Keratinocyte (primary cell): ENCODE data around the gene UTF1. TPM values are rescaled to one million over a fixed set of nuclear protein-coding genes. Genes with fewer than 3 reads are reported as not detected.

ENCODE experiments used
- DNase-seq: peaks from one replicate; pipeline ENCODE4 v3.0.0-alpha.2; 2011; ENCODE audit warnings: low read depth, missing footprints, low spot score
- FAIRE-seq: peaks from 2 replicates; lab custom pipeline; 2011; peaks lifted over from hg19 to GRCh38; lab: Jason Lieb, UNC
- H2AFZ ChIP-seq: 2 replicates; pipeline ENCODE4 v1.6.0; 2012; ENCODE audit warnings: low read length, control low read depth, inconsistent platforms; ENCODE audit not compliant: control insufficient read depth
- H3K27ac ChIP-seq: 2 replicates; pipeline ENCODE4 v1.5.1; 2011; ENCODE audit warnings: low read length; ENCODE audit not compliant: control insufficient read depth, insufficient read depth
- H3K27me3 ChIP-seq: 3 replicates; pipeline ENCODE4 v1.6.0; 2011; ENCODE audit warnings: low read length; ENCODE audit not compliant: control insufficient read depth, insufficient read depth; ENCODE audit errors: extremely low read depth
- H3K36me3 ChIP-seq, 2 experiments: 2 replicates in 1 of 2; 3 replicates in 1 of 2; pipeline ENCODE4 v1.5.1; 2011; ENCODE audit warnings: low read length in 2 of 2, mild to moderate bottlenecking in 1 of 2; ENCODE audit not compliant: control insufficient read depth in 2 of 2, insufficient read depth in 2 of 2; ENCODE audit errors: extremely low read depth in 1 of 2
- H3K4me1 ChIP-seq: 3 replicates; pipeline ENCODE4 v1.5.1; 2011; ENCODE audit warnings: low read length; ENCODE audit not compliant: control insufficient read depth, insufficient read depth; ENCODE audit errors: extremely low read depth
- H3K4me2 ChIP-seq: 3 replicates; pipeline ENCODE4 v1.6.0; 2011; ENCODE audit warnings: low read depth, low read length; ENCODE audit not compliant: control insufficient read depth, insufficient read depth; ENCODE audit errors: extremely low read depth
- H3K4me3 ChIP-seq, 3 experiments: fragments of 200-600 bp in 1 of 3; sonication (generic) in 1 of 3; 2 replicates in 2 of 3; 3 replicates in 1 of 3; pipeline ENCODE4 v1.5.1; 2011 to 2016; ENCODE audit warnings: low read length in 3 of 3, mild to moderate bottlenecking in 3 of 3, control low read depth in 2 of 3, inconsistent platforms in 1 of 3, low read depth in 1 of 3, mixed read lengths in 1 of 3, mixed run types in 1 of 3, moderate library complexity in 1 of 3; ENCODE audit not compliant: control insufficient read depth in 2 of 3, insufficient read depth in 2 of 3; ENCODE audit errors: extremely low read depth in 1 of 3
- H3K79me2 ChIP-seq: 2 replicates; pipeline ENCODE4 v1.6.0; 2012; ENCODE audit warnings: low read length; ENCODE audit not compliant: control insufficient read depth, insufficient read depth
- H3K9ac ChIP-seq: 3 replicates; pipeline ENCODE4 v1.6.0; 2011; ENCODE audit warnings: low read length; ENCODE audit not compliant: control insufficient read depth, insufficient read depth; ENCODE audit errors: extremely low read depth
- H3K9me1 ChIP-seq: 3 replicates; pipeline ENCODE4 v1.6.0; 2011; ENCODE audit warnings: low read length; ENCODE audit not compliant: control insufficient read depth, insufficient read depth; ENCODE audit errors: extremely low read depth
- H3K9me3 ChIP-seq: 2 replicates; pipeline ENCODE4 v1.5.1; 2012; ENCODE audit warnings: low read depth, low read length; ENCODE audit not compliant: control insufficient read depth
- H4K20me1 ChIP-seq: 3 replicates; pipeline ENCODE4 v1.6.0; 2011; ENCODE audit warnings: low read length; ENCODE audit not compliant: control insufficient read depth, insufficient read depth; ENCODE audit errors: extremely low read depth
- EZH2 ChIP-seq: IDR thresholded peaks from one replicate; pipeline ENCODE4 v1.6.1; 2012; ENCODE audit warnings: inconsistent platforms, mild to moderate bottlenecking, low read length, moderate library complexity
- dilution Hi-C: fragments of 300-500 bp; cut with MboI; formaldehyde crosslinking; loops from one replicate; pipeline ENCODE4 v1.7.0; 2020; ENCODE audit warnings: low sequenced_read_pairs; ENCODE audit not compliant: extremely low pct_ligation_motif_present
- polyA plus RNA-seq, 5 experiments: library from polyadenylated mRNA; depleted of rRNA in 3 of 5; stranded (reverse) in 3 of 5; stranded (forward) in 1 of 5; unstranded in 1 of 5; fragments of >200 nt; gene quantifications; 1 replicate in 1 of 5; 2 replicates in 3 of 5; 3 replicates in 1 of 5; pipeline versions ENCODE4 v1.2.1 to v1.2.3, GENCODE V29; 2011 to 2012; ENCODE audit warnings: missing spikeins in 2 of 5, low read depth in 1 of 5, low replicate concordance in 1 of 5
- TF ChIP-seq, protein P1 (sequence below), 3 experiments: IDR thresholded peaks in 1 of 3; conservative IDR thresholded peaks in 1 of 3; optimal IDR thresholded peaks in 1 of 3; 2 replicates in 2 of 3; 3 replicates in 1 of 3; pipeline versions ENCODE3 to v1.5.1; 2011; ENCODE audit warnings: low read length in 3 of 3, mild to moderate bottlenecking in 3 of 3, moderate library complexity in 2 of 3, control low read depth in 1 of 3, inconsistent platforms in 1 of 3; ENCODE audit not compliant: insufficient read depth in 2 of 3; ENCODE audit errors: extremely low read depth in 1 of 3

The UTF1 gene
- polyA plus RNA-seq, 1 donor (not counting 4 experiments of a cell fraction or from before 2014, with no cell fraction given) = not detected

- Histone ChIP-seq H3K27me3 (no peaks in the 10 kb centered on the region), H2AFZ (no peak overlapping the region), H3K79me2 (no peaks in the 10 kb centered on the region), H3K4me1 (peaks cover 62% of the 10 kb centered on the region), H3K27ac (peak overlapping the region; percentile 84), H3K4me3 (peak overlapping the region; percentile 33 to 60 (median 35)), H4K20me1 (peaks cover 4% of the 10 kb centered on the region), H3K9me1 (no peaks in the 10 kb centered on the region), H3K9me3 (no peaks in the 10 kb centered on the region), H3K4me2 (peak overlapping the region; percentile 39), H3K36me3 (peaks cover 14 to 25% of the 10 kb centered on the region in 2 experiments), H3K9ac (peak overlapping the region; percentile 69)
- no peak for DNase-seq
- no peak for TF ChIP-seq EZH2
- TF ChIP-seq, protein P1, sequence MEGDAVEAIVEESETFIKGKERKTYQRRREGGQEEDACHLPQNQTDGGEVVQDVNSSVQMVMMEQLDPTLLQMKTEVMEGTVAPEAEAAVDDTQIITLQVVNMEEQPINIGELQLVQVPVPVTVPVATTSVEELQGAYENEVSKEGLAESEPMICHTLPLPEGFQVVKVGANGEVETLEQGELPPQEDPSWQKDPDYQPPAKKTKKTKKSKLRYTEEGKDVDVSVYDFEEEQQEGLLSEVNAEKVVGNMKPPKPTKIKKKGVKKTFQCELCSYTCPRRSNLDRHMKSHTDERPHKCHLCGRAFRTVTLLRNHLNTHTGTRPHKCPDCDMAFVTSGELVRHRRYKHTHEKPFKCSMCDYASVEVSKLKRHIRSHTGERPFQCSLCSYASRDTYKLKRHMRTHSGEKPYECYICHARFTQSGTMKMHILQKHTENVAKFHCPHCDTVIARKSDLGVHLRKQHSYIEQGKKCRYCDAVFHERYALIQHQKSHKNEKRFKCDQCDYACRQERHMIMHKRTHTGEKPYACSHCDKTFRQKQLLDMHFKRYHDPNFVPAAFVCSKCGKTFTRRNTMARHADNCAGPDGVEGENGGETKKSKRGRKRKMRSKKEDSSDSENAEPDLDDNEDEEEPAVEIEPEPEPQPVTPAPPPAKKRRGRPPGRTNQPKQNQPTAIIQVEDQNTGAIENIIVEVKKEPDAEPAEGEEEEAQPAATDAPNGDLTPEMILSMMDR (optimal IDR thresholded peaks at IDR 0.05 in 1 of 3, IDR thresholded peaks at IDR 0.05 in 1 of 3, conservative IDR thresholded peaks at IDR 0.05 in 1 of 3; ENCODE audit: extremely low read depth in 1 of 3, insufficient read depth in 2 of 3, low read length in 3 of 3) = no peak
- no peak for FAIRE-seq
- dilution Hi-C loops = no loop called here
Measured at GRCh38 chr10:133261726-133262325, 31.8 kb downstream of the UTF1 start.

GRCh38 chr10:133262696-133263095, 32.7 kb downstream of the UTF1 start:
- Histone ChIP-seq H3K9me1 (no peaks in the 10 kb centered on the region), H3K27ac (peak overlapping the region; percentile 84), H3K79me2 (no peaks in the 10 kb centered on the region), H3K9me3 (no peaks in the 10 kb centered on the region), H3K4me2 (peak overlapping the region; percentile 39), H4K20me1 (peaks cover 6% of the 10 kb centered on the region), H3K36me3 (peaks cover 21 to 31% of the 10 kb centered on the region in 2 experiments), H3K9ac (peak overlapping the region; percentile 69), H3K4me1 (peaks cover 55% of the 10 kb centered on the region), H2AFZ (no peak overlapping the region), H3K4me3 (no peak overlapping the region), H3K27me3 (no peaks in the 10 kb centered on the region)
- dilution Hi-C loops = no loop called here
- no peak for DNase-seq
- TF ChIP-seq EZH2 = no peak
- TF ChIP-seq, protein P1 (optimal IDR thresholded peaks at IDR 0.05 in 1 of 3, IDR thresholded peaks at IDR 0.05 in 1 of 3, conservative IDR thresholded peaks at IDR 0.05 in 1 of 3; ENCODE audit: extremely low read depth in 1 of 3, insufficient read depth in 2 of 3, low read length in 3 of 3) = no peak
- FAIRE-seq = peak; percentile 53
